HG02870 (cell line): ENCODE results near the gene UBE4A.

Source experiments
- ATAC-seq: cut with Tn5 transposase; IDR thresholded peaks from one replicate; pipeline ENCODE4 v1.9.1; 2021; ENCODE audit warnings: mild to moderate bottlenecking, moderate library complexity; ENCODE audit not compliant: unreplicated experiment

The UBE4A gene

GRCh38 chr11:118341815-118342489 lies 17.4 kb upstream of the UBE4A start:
- ATAC-seq: no peak

- no peak for ATAC-seq
These were observed 16.8 kb upstream of the UBE4A start, which contains the start of gene CD3D for GRCh38 chr11:118342503-118343161. TSS of gene CD3D (minus strand) at chr11:118342705. CDS start at chr11:118342607, 98 bp downstream.

- no peak for ATAC-seq
These were observed 16.2 kb upstream of the UBE4A start for GRCh38 chr11:118343248-118343647.

- ATAC-seq: no peak
These were observed 15.4 kb upstream of the UBE4A start, which contains the start of gene CD3G for GRCh38 chr11:118343981-118344515. TSS of gene CD3G (plus strand) at chr11:118344344. CDS start at chr11:118344424, 80 bp downstream.

- ATAC-seq: no peak
These were observed 9.9 kb upstream of the UBE4A start for GRCh38 chr11:118349475-118349874.

- no peak for ATAC-seq
These were observed 6.2 kb upstream of the UBE4A start for GRCh38 chr11:118353084-118353710.

GRCh38 chr11:118358071-118358470 lies 1.3 kb upstream of the UBE4A start:
- ATAC-seq: no peak

GRCh38 chr11:118364956-118365615 lies 5.7 kb downstream of the UBE4A start:
- ATAC-seq: no peak

GRCh38 chr11:118366287-118366686 lies 6.9 kb downstream of the UBE4A start:
- ATAC-seq: no peak

GRCh38 chr11:118370774-118371173 lies 11.4 kb downstream of the UBE4A start:
- no peak for ATAC-seq

GRCh38 chr11:118373263-118373662 lies 13.9 kb downstream of the UBE4A start:
- no peak for ATAC-seq

- no peak for ATAC-seq
These were observed 14.5 kb downstream of the UBE4A start for GRCh38 chr11:118373871-118374270.

GRCh38 chr11:118374729-118375128 lies 15.3 kb downstream of the UBE4A start:
- ATAC-seq: no peak

- no peak for ATAC-seq
These were observed 16.6 kb downstream of the UBE4A start for GRCh38 chr11:118375978-118376377.

- ATAC-seq: no peak
These were observed 20.1 kb downstream of the UBE4A start for GRCh38 chr11:118379497-118379896.

- ATAC-seq: no peak
These were observed 21.2 kb downstream of the UBE4A start for GRCh38 chr11:118380571-118380970.

GRCh38 chr11:118382954-118383353 lies 23.6 kb downstream of the UBE4A start:
- ATAC-seq: no peak

- no peak for ATAC-seq
These were observed 24.3 kb downstream of the UBE4A start for GRCh38 chr11:118383657-118384056.

- no peak for ATAC-seq
These were observed 36.7 kb downstream of the UBE4A start for GRCh38 chr11:118396097-118396501.

- no peak for ATAC-seq
These were observed 38.0 kb downstream of the UBE4A start for GRCh38 chr11:118397448-118397847.
